Activated T-helper 1 cell treated with anti-CD3 and anti-CD28 coated beads, Interleukin-2, amount 50 U/mL, for 16 hours (primary cell): ENCODE measurements around the gene RIPOR3.
"Not testable (repeated sequence)": the region's sequence is repeated elsewhere in the genome, so short reads cannot be mapped to it uniquely, and the experiment has no call there.

ENCODE experiments used
- DNase-seq, 2 donors: peaks; one replicate each; pipeline ENCODE4 v3.0.0-alpha.2; 2020; ENCODE audit warnings: low read depth in 1 of 2, low spot score in 1 of 2

The RIPOR3 gene

GRCh38 chr20:50682065-50682464, 9.3 kb downstream of the RIPOR3 start:
- no peak for DNase-seq

- no peak for DNase-seq
Observed at GRCh38 chr20:50681359-50682064, 9.8 kb downstream of the RIPOR3 start.

- DNase-seq: no peak
Observed at GRCh38 chr20:50680105-50680960, 11.0 kb downstream of the RIPOR3 start.

- DNase-seq: no peak
Observed at GRCh38 chr20:50679753-50680104, 11.6 kb downstream of the RIPOR3 start.

GRCh38 chr20:50678169-50678898, 13.0 kb downstream of the RIPOR3 start:
- no peak for DNase-seq

GRCh38 chr20:50676858-50677257, 14.5 kb downstream of the RIPOR3 start:
- DNase-seq: no peak

GRCh38 chr20:50676377-50676731, 15.0 kb downstream of the RIPOR3 start:
- DNase-seq: not testable (repeated sequence)

- DNase-seq: no peak
Observed at GRCh38 chr20:50675671-50676376, 15.5 kb downstream of the RIPOR3 start.

GRCh38 chr20:50674138-50674825, 17.1 kb downstream of the RIPOR3 start:
- DNase-seq: no peak

GRCh38 chr20:50673466-50674137, 17.7 kb downstream of the RIPOR3 start:
- no peak for DNase-seq

- no peak for DNase-seq
Observed at GRCh38 chr20:50673146-50673465, 18.2 kb downstream of the RIPOR3 start.

- DNase-seq: no peak
Observed at GRCh38 chr20:50672400-50673145, 18.8 kb downstream of the RIPOR3 start.

GRCh38 chr20:50671626-50672025, 19.7 kb downstream of the RIPOR3 start:
- DNase-seq: no peak

GRCh38 chr20:50671010-50671409, 20.3 kb downstream of the RIPOR3 start:
- not testable (repeated sequence) for DNase-seq

GRCh38 chr20:50670126-50670862, 21.0 kb downstream of the RIPOR3 start:
- no peak for DNase-seq

- no peak for DNase-seq
Observed at GRCh38 chr20:50668798-50669197, 22.5 kb downstream of the RIPOR3 start.

- no peak for DNase-seq
Observed at GRCh38 chr20:50668326-50668725, 23.0 kb downstream of the RIPOR3 start.

- DNase-seq: no peak
Observed at GRCh38 chr20:50666709-50667298, 24.5 kb downstream of the RIPOR3 start.

- no peak for DNase-seq
Observed at GRCh38 chr20:50664254-50664653, 27.1 kb downstream of the RIPOR3 start.
